ENCODE data around the gene EEF1AKMT2. TPM values are rescaled to one million over a fixed set of nuclear protein-coding genes. Genes with fewer than 3 reads are reported as not detected.
"Not testable (repeated sequence)": the region's sequence is repeated elsewhere in the genome, so short reads cannot be mapped to it uniquely, and the experiment has no call there.

EEF1AKMT2 gene
- total and polyA plus RNA-seq, 9 donors, result 19.9 to 29.6 (median 25.0) TPM

DNA sequence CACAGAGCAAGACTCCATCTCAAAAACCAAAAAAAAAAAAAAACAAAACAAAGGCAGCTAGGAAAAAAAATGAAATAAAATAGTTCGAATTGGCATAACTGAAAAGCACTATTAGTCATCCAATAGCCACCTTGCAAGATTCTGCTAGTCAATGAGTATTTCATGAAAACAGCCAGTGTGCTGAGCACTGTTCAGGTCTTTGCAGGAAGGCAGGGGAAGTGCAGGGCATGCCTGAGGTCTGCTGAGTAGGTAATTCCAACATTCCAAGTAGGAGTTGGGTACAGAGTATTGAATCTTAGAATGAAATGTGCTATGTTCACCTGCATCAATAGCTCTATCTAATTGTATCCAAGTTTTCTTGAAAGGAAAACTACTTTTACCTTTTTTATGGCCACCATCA is 32.8 kb upstream of the EEF1AKMT2 start:
- H3K27ac ChIP-seq (ENCODE audit: low read length), result no peak overlapping the region
- WGBS (ENCODE audit: insufficient coverage), result no CpG with 5 or more reads among the region's 1 CpG

DNA sequence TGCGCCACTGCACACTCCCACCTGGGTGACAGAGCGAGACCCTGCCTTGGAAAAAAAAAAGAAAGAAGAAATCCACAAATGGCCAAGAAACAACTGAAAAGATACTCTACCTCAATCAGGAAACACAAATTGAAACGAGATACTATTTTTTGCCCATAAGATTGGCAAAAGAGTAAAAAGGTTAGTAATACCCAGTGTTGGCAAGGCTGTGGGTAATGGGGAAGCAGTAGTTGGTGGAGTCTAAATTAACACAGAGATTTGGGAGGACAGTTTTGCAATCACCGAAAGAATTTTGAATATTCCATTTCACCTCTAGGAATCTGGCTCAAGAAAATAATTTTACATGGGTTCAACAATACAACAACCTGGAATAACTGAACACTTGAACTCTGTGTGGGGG is 29.8 kb upstream of the EEF1AKMT2 start:
- peaks cover 28% of the 10 kb centered on the region for H3K36me3 ChIP-seq (ENCODE audit: control insufficient read depth, insufficient read depth, low read length)
- H3K9me3 ChIP-seq (replicated peaks; ENCODE audit: control insufficient read depth, low read depth, low read length), result no peaks in the 10 kb centered on the region
- no peaks in the 10 kb centered on the region for H3K27me3 ChIP-seq (ENCODE audit: control insufficient read depth, insufficient read depth, low read length)
- no peaks in the 10 kb centered on the region for H3K4me1 ChIP-seq (ENCODE audit: control insufficient read depth, insufficient read depth, low read length)
- no peak for DNase-seq
- H3K4me3 ChIP-seq (ENCODE audit: low read length), result no peak overlapping the region
- no peak overlapping the region for H3K27ac ChIP-seq (ENCODE audit: low read length)
- 80% methylated on average over 1 of the region's 4 CpGs for WGBS (ENCODE audit: insufficient coverage)

More for the DNA sequence above, 32.8 kb upstream of the EEF1AKMT2 start:
- Histone ChIP-seq H3K4me3 (ENCODE audit: low read length) (no peak overlapping the region), H3K9me3 (replicated peaks; ENCODE audit: control insufficient read depth, low read depth, low read length) (no peaks in the 10 kb centered on the region), H3K36me3 (ENCODE audit: control insufficient read depth, insufficient read depth, low read length) (peaks cover 28% of the 10 kb centered on the region), H3K4me1 (ENCODE audit: control insufficient read depth, insufficient read depth, low read length) (no peaks in the 10 kb centered on the region), H3K27me3 (ENCODE audit: control insufficient read depth, insufficient read depth, low read length) (no peaks in the 10 kb centered on the region)
- DNase-seq, result no peak

DNA sequence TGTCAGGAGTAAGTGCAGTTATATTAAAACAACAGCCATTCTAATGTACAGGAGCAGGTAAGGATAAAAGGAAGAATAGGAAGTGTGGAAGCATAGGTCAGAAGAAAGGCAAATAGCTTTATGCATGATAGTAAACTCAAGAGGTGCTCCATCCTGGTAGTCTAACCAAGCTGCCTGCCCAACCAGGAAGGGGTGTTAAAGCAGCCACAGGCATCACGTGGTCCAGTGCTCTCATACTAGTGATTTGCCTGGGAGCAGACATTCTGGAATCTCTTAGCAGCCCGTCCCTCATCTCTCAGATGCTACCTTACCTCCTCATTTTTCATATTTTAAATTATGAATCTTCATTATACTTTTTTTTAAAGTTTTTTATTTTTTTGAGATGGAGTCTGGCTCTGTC is 28.4 kb upstream of the EEF1AKMT2 start:
- H3K4me1 ChIP-seq (ENCODE audit: control insufficient read depth, insufficient read depth, low read length), result no peaks in the 10 kb centered on the region
- no peak overlapping the region for H3K4me3 ChIP-seq (ENCODE audit: low read length)
- H3K27ac ChIP-seq (ENCODE audit: low read length), result no peak overlapping the region
- H3K27me3 ChIP-seq (ENCODE audit: control insufficient read depth, insufficient read depth, low read length), result no peaks in the 10 kb centered on the region
- H3K36me3 ChIP-seq (ENCODE audit: control insufficient read depth, insufficient read depth, low read length), result peaks cover 27% of the 10 kb centered on the region
- H3K9me3 ChIP-seq (replicated peaks; ENCODE audit: control insufficient read depth, low read depth, low read length), result no peaks in the 10 kb centered on the region
- 100% methylated on average over 1 of the region's 2 CpGs for WGBS (ENCODE audit: insufficient coverage)
- no peak for DNase-seq

DNA sequence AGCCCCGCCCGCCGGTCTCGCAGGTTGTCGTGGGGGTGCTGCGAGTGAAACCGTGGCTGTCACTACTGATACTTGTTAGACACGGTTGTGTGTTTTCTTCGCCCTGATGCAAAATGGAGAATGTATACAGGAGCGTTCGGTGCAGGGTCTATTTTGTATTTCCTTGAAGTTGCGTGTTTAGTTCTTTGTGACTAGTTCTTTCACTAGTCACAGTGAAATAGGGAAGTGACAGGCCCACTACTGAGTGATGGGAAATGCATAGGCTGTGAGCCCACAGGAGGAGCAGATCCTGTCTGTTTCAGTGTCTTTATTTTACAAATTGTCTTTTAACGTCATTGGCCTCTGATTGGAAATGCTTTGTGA is 10.6 kb upstream of the EEF1AKMT2 start:
- H3K27me3 ChIP-seq (ENCODE audit: control insufficient read depth, insufficient read depth, low read length), result no peaks in the 10 kb centered on the region
- peak; percentile 20 for DNase-seq
- H3K4me1 ChIP-seq (ENCODE audit: control insufficient read depth, insufficient read depth, low read length), result peaks cover 3% of the 10 kb centered on the region
- H3K4me3 ChIP-seq (ENCODE audit: low read length), result peak overlapping the region; percentile 92
- H3K27ac ChIP-seq (ENCODE audit: low read length), result peak overlapping the region; percentile 79
- no peaks in the 10 kb centered on the region for H3K36me3 ChIP-seq (ENCODE audit: control insufficient read depth, insufficient read depth, low read length)
- under 1% methylated on average over 12 of the region's 13 CpGs for WGBS (ENCODE audit: insufficient coverage)
- no peaks in the 10 kb centered on the region for H3K9me3 ChIP-seq (replicated peaks; ENCODE audit: control insufficient read depth, low read depth, low read length)

DNA sequence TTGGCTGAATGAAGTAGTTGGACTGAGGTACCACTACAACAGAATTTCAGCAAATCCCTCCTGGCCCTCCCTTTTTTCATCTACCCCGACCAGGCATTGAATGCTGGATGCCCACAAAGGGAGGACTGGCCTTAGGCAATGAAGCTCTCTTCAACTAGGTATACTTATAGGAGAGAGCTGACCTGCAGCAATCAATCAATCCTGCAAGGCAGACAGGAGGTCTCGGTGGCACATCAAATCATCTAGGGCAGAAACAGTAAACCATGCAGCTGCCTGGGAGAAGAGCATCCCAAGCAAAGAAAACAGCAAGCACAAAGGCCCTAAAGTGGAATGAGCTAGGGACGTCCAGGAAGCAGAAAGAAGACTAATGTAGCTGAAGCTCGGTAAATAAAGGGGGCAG is 7.5 kb upstream of the EEF1AKMT2 start:
- WGBS (ENCODE audit: insufficient coverage), result 25% methylated on average over 3 of the region's 4 CpGs
- Histone ChIP-seq H3K4me1 (ENCODE audit: control insufficient read depth, insufficient read depth, low read length) (peaks cover 3% of the 10 kb centered on the region), H3K27me3 (ENCODE audit: control insufficient read depth, insufficient read depth, low read length) (no peaks in the 10 kb centered on the region), H3K9me3 (replicated peaks; ENCODE audit: control insufficient read depth, low read depth, low read length) (no peaks in the 10 kb centered on the region), H3K27ac (ENCODE audit: low read length) (no peak overlapping the region), H3K36me3 (ENCODE audit: control insufficient read depth, insufficient read depth, low read length) (no peaks in the 10 kb centered on the region), H3K4me3 (ENCODE audit: low read length) (no peak overlapping the region)
- no peak for DNase-seq

DNA sequence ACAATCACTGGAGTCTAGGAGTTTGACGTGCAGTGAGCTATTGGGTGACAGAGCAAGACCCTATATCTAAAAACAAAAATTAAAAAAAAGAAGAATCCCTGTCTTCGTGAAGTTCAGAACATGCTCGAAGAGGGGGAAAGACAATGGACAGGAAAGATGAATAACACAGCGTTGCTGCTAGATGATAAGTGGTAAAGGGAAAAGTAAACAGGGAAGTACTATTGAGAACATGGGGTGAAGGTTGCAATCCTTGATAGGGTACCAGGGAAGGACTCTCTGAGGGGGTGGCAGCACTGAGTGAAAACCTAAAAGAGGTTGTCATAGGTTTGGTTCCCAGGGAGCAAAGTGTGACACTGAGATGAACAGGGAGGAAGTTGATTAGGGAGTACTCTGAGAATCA is 7.1 kb upstream of the EEF1AKMT2 start:
- Histone ChIP-seq H3K27ac (ENCODE audit: low read length) (no peak overlapping the region), H3K4me1 (ENCODE audit: control insufficient read depth, insufficient read depth, low read length) (peaks cover 3% of the 10 kb centered on the region), H3K27me3 (ENCODE audit: control insufficient read depth, insufficient read depth, low read length) (no peaks in the 10 kb centered on the region), H3K36me3 (ENCODE audit: control insufficient read depth, insufficient read depth, low read length) (no peaks in the 10 kb centered on the region), H3K4me3 (ENCODE audit: low read length) (no peak overlapping the region), H3K9me3 (replicated peaks; ENCODE audit: control insufficient read depth, low read depth, low read length) (no peaks in the 10 kb centered on the region)
- DNase-seq, result no peak
- WGBS (ENCODE audit: insufficient coverage), result 78% methylated on average over 3 of the region's 4 CpGs

DNA sequence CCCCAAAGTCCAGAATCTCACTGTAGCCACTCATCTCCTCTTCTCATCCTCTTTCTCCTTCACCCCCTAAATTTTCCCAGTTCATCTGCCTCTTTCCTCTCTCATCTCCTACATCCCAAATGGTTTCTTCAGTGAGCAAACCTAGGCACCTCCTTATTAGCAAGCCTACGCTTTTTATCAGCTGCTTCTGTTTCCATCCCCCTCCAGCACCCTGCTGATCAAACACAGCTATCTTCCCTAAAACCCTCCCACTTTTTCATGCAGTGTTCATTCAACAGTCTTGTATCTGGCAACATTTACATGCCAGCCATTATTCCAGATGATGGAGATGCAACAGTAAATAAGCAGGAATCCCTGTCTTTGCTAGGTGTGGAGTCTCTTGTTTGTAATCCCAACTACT is 6.7 kb upstream of the EEF1AKMT2 start:
- Histone ChIP-seq H3K27me3 (ENCODE audit: control insufficient read depth, insufficient read depth, low read length) (no peaks in the 10 kb centered on the region), H3K36me3 (ENCODE audit: control insufficient read depth, insufficient read depth, low read length) (no peaks in the 10 kb centered on the region), H3K4me1 (ENCODE audit: control insufficient read depth, insufficient read depth, low read length) (peaks cover 3% of the 10 kb centered on the region), H3K9me3 (replicated peaks; ENCODE audit: control insufficient read depth, low read depth, low read length) (no peaks in the 10 kb centered on the region), H3K4me3 (ENCODE audit: low read length) (no peak overlapping the region), H3K27ac (ENCODE audit: low read length) (no peak overlapping the region)
- 80% methylated on average over 1 of the region's 1 CpG for WGBS (ENCODE audit: insufficient coverage)
- DNase-seq, result no peak

DNA sequence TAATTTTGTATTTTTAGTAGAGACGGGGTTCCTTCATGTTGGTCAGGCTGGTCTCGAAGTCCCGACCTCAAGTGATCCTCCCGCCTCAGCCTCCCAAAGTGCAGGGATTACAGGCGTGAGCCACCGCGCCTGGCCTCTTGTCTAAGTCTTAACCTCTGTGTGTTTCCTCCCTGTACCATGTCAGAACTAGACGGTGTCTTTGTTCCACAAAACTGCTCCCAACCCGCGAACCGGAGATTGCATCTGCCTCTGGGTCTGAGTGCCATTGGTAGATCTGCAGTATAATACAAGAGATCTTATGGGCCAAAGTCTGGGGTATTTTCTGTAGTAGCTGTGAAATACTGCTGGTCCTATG is 1.3 kb upstream of the EEF1AKMT2 start:
- H3K4me3 ChIP-seq (ENCODE audit: low read length), result no peak overlapping the region
- DNase-seq, result no peak
- 100% methylated on average over 8 of the region's 11 CpGs for WGBS (ENCODE audit: insufficient coverage)

DNA sequence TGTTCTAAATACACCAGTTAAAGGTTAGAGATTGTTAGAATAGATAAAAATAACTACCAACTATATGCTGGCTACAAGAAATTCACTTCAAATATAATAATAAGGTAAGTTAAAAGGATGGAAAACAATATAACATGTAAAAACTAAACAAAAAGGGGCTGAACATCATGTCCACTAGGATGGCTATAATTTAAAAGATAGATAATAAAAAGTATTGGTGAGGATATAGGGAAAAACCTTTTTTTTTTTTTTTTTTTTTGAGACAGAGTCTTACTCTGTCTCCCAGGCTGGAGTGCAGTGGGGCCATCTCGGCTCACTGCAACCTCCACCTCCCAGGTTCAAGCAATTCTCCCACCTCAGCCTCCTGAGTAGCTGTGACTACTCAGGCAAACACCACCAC is 8.8 kb downstream of the EEF1AKMT2 start:
- H3K36me3 ChIP-seq (ENCODE audit: control insufficient read depth, insufficient read depth, low read length), result peaks cover 16% of the 10 kb centered on the region
- not testable (repeated sequence) for H3K27me3 ChIP-seq (ENCODE audit: control insufficient read depth, insufficient read depth, low read length)
- WGBS (ENCODE audit: insufficient coverage), result 100% methylated on average over 1 of the region's 1 CpG

More for the DNA sequence above, 1.3 kb upstream of the EEF1AKMT2 start:
- Histone ChIP-seq H3K36me3 (ENCODE audit: control insufficient read depth, insufficient read depth, low read length) (peaks cover 4% of the 10 kb centered on the region), H3K27me3 (ENCODE audit: control insufficient read depth, insufficient read depth, low read length) (no peaks in the 10 kb centered on the region), H3K4me1 (ENCODE audit: control insufficient read depth, insufficient read depth, low read length) (peaks cover 6% of the 10 kb centered on the region), H3K9me3 (replicated peaks; ENCODE audit: control insufficient read depth, low read depth, low read length) (no peaks in the 10 kb centered on the region), H3K27ac (ENCODE audit: low read length) (no peak overlapping the region)

DNA sequence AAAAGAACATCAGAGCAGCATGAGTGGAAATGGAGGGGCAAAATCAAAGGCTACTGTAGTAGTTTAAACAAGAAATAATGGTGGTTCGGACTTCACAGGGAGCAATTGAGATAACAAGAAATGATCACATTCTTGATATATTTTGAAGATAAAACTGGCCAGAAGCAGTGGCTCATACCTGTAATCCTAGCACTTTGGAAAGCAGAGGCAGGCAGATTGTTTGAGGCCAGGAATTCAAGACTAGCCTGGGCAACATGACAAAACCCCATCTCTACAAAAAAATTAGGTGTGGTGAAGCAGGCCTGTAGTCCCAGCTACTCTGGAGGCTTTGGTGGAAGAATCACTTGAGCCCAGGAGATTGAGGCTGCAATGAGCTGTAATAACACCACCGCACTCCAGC is 22.9 kb downstream of the EEF1AKMT2 start:
- H3K36me3 ChIP-seq (ENCODE audit: control insufficient read depth, insufficient read depth, low read length), result peaks cover 18% of the 10 kb centered on the region
- WGBS (ENCODE audit: insufficient coverage), result 88% methylated on average over 1 of the region's 2 CpGs
- H3K27ac ChIP-seq (ENCODE audit: low read length), result no peak overlapping the region
- H3K9me3 ChIP-seq (replicated peaks; ENCODE audit: control insufficient read depth, low read depth, low read length), result peaks cover 4% of the 10 kb centered on the region
- no peaks in the 10 kb centered on the region for H3K27me3 ChIP-seq (ENCODE audit: control insufficient read depth, insufficient read depth, low read length)
- no peak for DNase-seq
- H3K4me1 ChIP-seq (ENCODE audit: control insufficient read depth, insufficient read depth, low read length), result no peaks in the 10 kb centered on the region
- H3K4me3 ChIP-seq (ENCODE audit: low read length), result no peak overlapping the region

More for the DNA sequence above, 8.8 kb downstream of the EEF1AKMT2 start:
- H3K4me1 ChIP-seq (ENCODE audit: control insufficient read depth, insufficient read depth, low read length); H3K9me3 ChIP-seq (replicated peaks; ENCODE audit: control insufficient read depth, low read depth, low read length); H3K4me3 ChIP-seq (ENCODE audit: low read length); DNase-seq; H3K27ac ChIP-seq (ENCODE audit: low read length): not testable (repeated sequence)

DNA sequence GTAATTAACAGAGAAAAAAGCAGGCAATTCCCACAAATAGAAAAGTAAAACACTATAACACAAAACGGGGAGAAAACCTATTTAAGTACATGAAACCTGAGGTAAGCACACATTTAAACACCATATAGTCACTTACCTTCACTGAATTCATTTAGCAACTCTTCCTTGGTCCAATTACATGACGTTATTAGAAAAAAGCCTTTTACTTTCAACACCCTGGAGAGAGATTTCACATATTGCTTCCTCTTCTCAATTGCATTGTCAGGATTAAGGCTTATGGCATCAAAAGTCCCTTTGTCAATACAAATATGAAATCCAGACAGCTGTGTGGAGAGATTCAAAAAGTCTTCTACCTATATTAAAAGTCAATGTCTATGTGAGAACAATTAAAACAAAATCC is 26.4 kb downstream of the EEF1AKMT2 start:
- peaks cover 11% of the 10 kb centered on the region for H3K36me3 ChIP-seq (ENCODE audit: control insufficient read depth, insufficient read depth, low read length)
- H3K27me3 ChIP-seq (ENCODE audit: control insufficient read depth, insufficient read depth, low read length), result no peaks in the 10 kb centered on the region
- no peak for DNase-seq
- no peaks in the 10 kb centered on the region for H3K4me1 ChIP-seq (ENCODE audit: control insufficient read depth, insufficient read depth, low read length)
- WGBS (ENCODE audit: insufficient coverage), result 50% methylated on average over 1 of the region's 2 CpGs
- no peaks in the 10 kb centered on the region for H3K9me3 ChIP-seq (replicated peaks; ENCODE audit: control insufficient read depth, low read depth, low read length)
- H3K4me3 ChIP-seq (ENCODE audit: low read length), result no peak overlapping the region
- H3K27ac ChIP-seq (ENCODE audit: low read length), result no peak overlapping the region

All from muscle of leg (tissue), 11 donors.